Gastrocnemius medialis (tissue), 4 donors: ENCODE data around the gene SUMO2. TPM values are rescaled to one million over a fixed set of nuclear protein-coding genes. Genes with fewer than 3 reads are reported as not detected.
"Not testable (repeated sequence)": the region's sequence is repeated elsewhere in the genome, so short reads cannot be mapped to it uniquely, and the experiment has no call there.

ENCODE experiments used
- ATAC-seq, 2 donors: fragments of 150-250 bp; one replicate each; pipeline ENCODE4 v1.9.1; 2016
- DNase-seq, 2 donors: peaks; one replicate each; pipeline ENCODE4 v3.0.0-alpha.2; 2019
- H3K27ac ChIP-seq, 4 donors: fragments of 200-600 bp; sonication (generic); 1 replicate in 1 of 4; 2 replicates in 3 of 4; pipeline ENCODE4 v1.5.1; 2016 to 2018; ENCODE audit warnings: mild to moderate bottlenecking in 2 of 4, moderate library complexity in 1 of 4
- H3K27me3 ChIP-seq, 3 donors: fragments of 200-600 bp; sonication (generic) in 2 of 3; 1 replicate in 1 of 3; 2 replicates in 2 of 3; pipeline versions ENCODE4 v1.5.1 to v1.6.0; 2016 to 2019; ENCODE audit warnings: mild to moderate bottlenecking in 1 of 3, moderate library complexity in 1 of 3
- H3K36me3 ChIP-seq, 2 donors: fragments of 200-600 bp; sonication (generic) in 1 of 2; one replicate each; pipeline ENCODE4 v1.5.1; 2017 to 2018
- H3K4me1 ChIP-seq, 2 donors: fragments of 200-600 bp; sonication (generic) in 1 of 2; one replicate each; pipeline ENCODE4 v1.5.1; 2016 to 2017; ENCODE audit warnings: mild to moderate bottlenecking in 2 of 2
- H3K4me3 ChIP-seq, 4 donors: fragments of 200-600 bp; sonication (generic) in 3 of 4; 1 replicate in 1 of 4; 2 replicates in 3 of 4; pipeline ENCODE4 v1.5.1; 2016 to 2019; ENCODE audit warnings: mild to moderate bottlenecking in 2 of 4
- H3K9me3 ChIP-seq, 3 donors: fragments of 200-600 bp; sonication (generic) in 2 of 3; 1 replicate in 1 of 3; 2 replicates in 2 of 3; pipeline ENCODE4 v1.5.1; 2016 to 2019
- POLR2A ChIP-seq, 2 donors: fragments of 450-650 bp; IDR thresholded peaks; one replicate each; pipeline ENCODE4 v1.6.1; 2017; ENCODE audit warnings: antibody characterized with exemption in 2 of 2, mild to moderate bottlenecking in 2 of 2, moderate library complexity in 2 of 2
- in situ Hi-C, 4 donors: fragments of 200-750 bp; cut with MboI; loops; one replicate each; pipeline versions ENCODE4 v1.15.0 to v1.8.0; 2017; ENCODE audit warnings: low sequenced_read_pairs in 4 of 4
- intact Hi-C: fragments of 100-400 bp; cut with DNase I; formaldehyde crosslinking; loops from one replicate; pipeline ENCODE4 v1.15.1; 2023; ENCODE audit warnings: low total_unique reads
- total RNA-seq, 4 donors: library from RNA; depleted of rRNA; stranded (reverse); fragments of >200 nt; gene quantifications; one replicate each; pipeline versions ENCODE4 v1.1.0 to v1.2.3, GENCODE V29; 2016
- TF ChIP-seq, protein P1 (sequence below), 5 experiments: fragments of 450-650 bp in 3 of 5; fragments of 200-600 bp in 2 of 5; sonication (generic) in 2 of 5; IDR thresholded peaks in 4 of 5; conservative IDR thresholded peaks in 1 of 5; 1 replicate in 4 of 5; 2 replicates in 1 of 5; pipeline ENCODE4 v1.5.1; 2016 to 2019; ENCODE audit warnings: antibody characterized with exemption in 5 of 5, mild to moderate bottlenecking in 3 of 5, moderate library complexity in 3 of 5

SUMO2 gene
- total RNA-seq, 4 donors from 2014 or later: 36.7 to 45.1 (median 43.3) TPM

DNA sequence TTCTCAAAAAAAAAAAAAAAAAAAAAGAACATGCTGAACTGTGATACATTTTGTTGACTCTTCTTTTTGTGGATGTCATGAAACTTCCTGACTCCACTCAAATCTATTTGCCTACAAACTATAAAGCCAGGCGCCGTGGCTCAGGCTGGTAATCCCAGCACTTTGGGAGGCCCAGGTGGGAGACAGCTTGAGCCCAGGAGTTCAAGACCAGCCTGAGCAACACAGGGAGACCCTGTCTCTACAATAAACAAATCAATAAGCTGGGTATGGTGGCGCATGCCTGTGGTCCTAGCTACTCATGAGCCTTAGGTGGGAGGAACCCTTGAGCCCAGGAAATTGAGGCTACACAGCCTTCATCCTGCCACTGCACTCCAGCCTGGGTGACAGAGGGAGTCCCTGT, 49.8 kb downstream of the SUMO2 start:
- DNase-seq (no peak), ATAC-seq (no peak)
- H3K4me3 ChIP-seq: no peak overlapping the region
- no peaks in the 10 kb centered on the region for H3K27me3 ChIP-seq
- H3K9me3 ChIP-seq: no peaks in the 10 kb centered on the region
- peaks cover 0 to 9% of the 10 kb centered on the region in 2 donors for H3K36me3 ChIP-seq
- H3K4me1 ChIP-seq: peaks cover under 1 to 12% of the 10 kb centered on the region in 2 donors
- in situ Hi-C loops (no loop called here), intact Hi-C loops (loop anchor here (5.0 kb wide), 1 partner anchor 49 kb away; the partner anchor contains the start of gene SUMO2)
- no peak for TF ChIP-seq POLR2A (IDR thresholded peaks at IDR 0.05)
- TF ChIP-seq, protein P1, sequence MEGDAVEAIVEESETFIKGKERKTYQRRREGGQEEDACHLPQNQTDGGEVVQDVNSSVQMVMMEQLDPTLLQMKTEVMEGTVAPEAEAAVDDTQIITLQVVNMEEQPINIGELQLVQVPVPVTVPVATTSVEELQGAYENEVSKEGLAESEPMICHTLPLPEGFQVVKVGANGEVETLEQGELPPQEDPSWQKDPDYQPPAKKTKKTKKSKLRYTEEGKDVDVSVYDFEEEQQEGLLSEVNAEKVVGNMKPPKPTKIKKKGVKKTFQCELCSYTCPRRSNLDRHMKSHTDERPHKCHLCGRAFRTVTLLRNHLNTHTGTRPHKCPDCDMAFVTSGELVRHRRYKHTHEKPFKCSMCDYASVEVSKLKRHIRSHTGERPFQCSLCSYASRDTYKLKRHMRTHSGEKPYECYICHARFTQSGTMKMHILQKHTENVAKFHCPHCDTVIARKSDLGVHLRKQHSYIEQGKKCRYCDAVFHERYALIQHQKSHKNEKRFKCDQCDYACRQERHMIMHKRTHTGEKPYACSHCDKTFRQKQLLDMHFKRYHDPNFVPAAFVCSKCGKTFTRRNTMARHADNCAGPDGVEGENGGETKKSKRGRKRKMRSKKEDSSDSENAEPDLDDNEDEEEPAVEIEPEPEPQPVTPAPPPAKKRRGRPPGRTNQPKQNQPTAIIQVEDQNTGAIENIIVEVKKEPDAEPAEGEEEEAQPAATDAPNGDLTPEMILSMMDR (IDR thresholded peaks at IDR 0.05 in 4 of 5, conservative IDR thresholded peaks at IDR 0.05 in 1 of 5): no peak
- H3K27ac ChIP-seq: no peak overlapping the region

GRCh38 chr17:75132018-75133000, 50.5 kb downstream of the SUMO2 start:
- H3K9me3 ChIP-seq, H3K36me3 ChIP-seq, ATAC-seq, H3K27me3 ChIP-seq, DNase-seq, in situ Hi-C loops: not testable (repeated sequence)
- Histone ChIP-seq H3K27ac (peak overlapping the region; percentile 86 to 96 (median 90)), H3K4me1 (peaks cover 0 to 12% of the 10 kb centered on the region in 2 donors), H3K4me3 (peak overlapping the region; percentile 78 to 92 (median 90))
- intact Hi-C loops: loop anchor here (5.0 kb wide), 1 partner anchor 50 kb away; the partner anchor contains the start of gene SUMO2

GRCh38 chr17:75131278-75132017, 51.3 kb downstream of the SUMO2 start, which contains the start of gene NT5C:
Gene NT5C (minus strand): TSS chr17:75131742. CDS start chr17:75131707, 35 bp downstream.
- H3K4me3 ChIP-seq: peak within 1 kb of the TSS; percentile 78 to 92 (median 90)
- H3K4me1 ChIP-seq: peaks cover 0 to 12% of the 10 kb centered on the region in 2 donors
- TF ChIP-seq, protein P1 (IDR thresholded peaks at IDR 0.05 in 4 of 5, conservative IDR thresholded peaks at IDR 0.05 in 1 of 5): peak; percentile 74 to 82 (median 76)
- TF ChIP-seq POLR2A (IDR thresholded peaks at IDR 0.05): peak; percentile 36 to 72
- no peaks in the 10 kb centered on the region for H3K27me3 ChIP-seq
- DNase-seq: peak; percentile 62 to 77
- no peaks in the 10 kb centered on the region for H3K9me3 ChIP-seq
- H3K36me3 ChIP-seq: peaks cover 0 to 9% of the 10 kb centered on the region in 2 donors
- in situ Hi-C loops: no loop called here
- intact Hi-C loops: loop anchor here (1.0 to 5.0 kb wide), 4 partner anchors 17 to 71 kb away; partner anchors contain the start of genes JPT1 and SUMO2
- peak within 1 kb of the TSS; percentile 86 to 96 (median 90) for H3K27ac ChIP-seq
- peak; percentile 90 to 91 for ATAC-seq

DNA sequence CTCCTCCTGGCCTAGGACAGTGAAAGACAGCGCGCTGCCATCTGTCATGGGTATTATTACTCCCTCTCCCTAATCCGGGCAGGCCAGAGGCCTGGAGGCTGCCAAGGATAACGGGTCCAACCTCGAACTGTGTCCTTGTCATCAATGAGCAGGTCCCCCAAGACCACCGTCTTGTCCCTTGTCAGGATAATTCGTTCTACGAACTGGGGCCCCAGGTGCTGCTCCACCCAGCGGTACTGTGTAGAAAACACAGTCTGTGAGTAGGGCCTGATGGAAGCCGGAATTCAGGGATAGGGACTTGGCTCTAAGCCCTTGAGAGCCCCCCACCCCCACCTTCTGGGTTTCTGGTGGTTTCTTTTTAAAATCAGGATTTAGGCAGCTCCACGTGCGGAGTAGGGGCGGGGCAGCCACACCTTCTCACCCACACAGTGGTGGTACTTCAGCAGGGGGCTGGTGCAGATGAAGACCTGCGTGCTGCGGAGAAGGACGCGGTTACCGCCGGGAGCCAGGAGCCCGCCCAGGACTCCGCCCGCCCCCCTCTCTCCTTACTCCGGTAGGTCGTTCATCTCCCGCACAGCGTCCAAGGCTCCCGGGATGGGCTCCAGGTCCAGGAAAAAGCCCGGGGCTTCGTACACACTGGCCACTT, 52.0 kb downstream of the SUMO2 start:
- Histone ChIP-seq H3K9me3 (no peaks in the 10 kb centered on the region), H3K4me3 (peak overlapping the region; percentile 78 to 92 (median 90)), H3K27me3 (no peaks in the 10 kb centered on the region), H3K36me3 (peaks cover 0 to 9% of the 10 kb centered on the region in 2 donors), H3K4me1 (peaks cover 0 to 12% of the 10 kb centered on the region in 2 donors), H3K27ac (peak overlapping the region; percentile 86 to 96 (median 90))
- DNase-seq (no peak), ATAC-seq (peak; percentile 53 to 61)
- TF ChIP-seq, protein P1 (IDR thresholded peaks at IDR 0.05 in 4 of 5, conservative IDR thresholded peaks at IDR 0.05 in 1 of 5): no peak
- no peak for TF ChIP-seq POLR2A (IDR thresholded peaks at IDR 0.05)
- intact Hi-C loops (loop anchor here (1.0 to 5.0 kb wide), 4 partner anchors 16 to 70 kb away; partner anchors contain the start of genes JPT1 and SUMO2), in situ Hi-C loops (no loop called here)
